Endothelial cell of umbilical vein (primary cell): ENCODE data around the gene DNAJC4. TPM values are rescaled to one million over a fixed set of nuclear protein-coding genes. Genes with fewer than 3 reads are reported as not detected.

Experiments
- BruUV-seq: library from RNA; stranded (reverse); fragments of 400-500 nt; replicated peaks from 2 replicates; lab custom pipeline; 2021; lab: Mats Ljungman, UMichigan
- CTCF ChIA-PET: fragments of 300-600, 350-600 bp; sonication (Branson Sonifier 250); formaldehyde crosslinking; loops from one replicate; lab custom pipeline; 2021; ENCODE audit warnings: antibody characterized with exemption, inconsistent platforms; lab: Charles Lee
- POLR2A ChIA-PET: fragments of 300-600, 350-600 bp; sonication (Branson Sonifier 250); formaldehyde crosslinking; loops from one replicate; lab custom pipeline; 2021; ENCODE audit warnings: antibody characterized with exemption, inconsistent platforms; lab: Charles Lee
- DNase-seq: peaks from one replicate; pipeline ENCODE4 v3.0.0-alpha.2; 2011; ENCODE audit warnings: low read depth, low spot score
- FAIRE-seq: peaks from 2 replicates; lab custom pipeline; 2011; peaks lifted over from hg19 to GRCh38; lab: Jason Lieb, UNC
- H2AFZ ChIP-seq: 2 replicates; pipeline ENCODE4 v1.6.0; 2012; ENCODE audit warnings: low read depth, low read length, control low read depth, inconsistent platforms
- H3K27ac ChIP-seq: 2 replicates; pipeline ENCODE4 v1.5.1; 2011; ENCODE audit warnings: low read depth, mild to moderate bottlenecking, control low read depth, low read length, moderate library complexity; ENCODE audit not compliant: insufficient read depth
- H3K27me3 ChIP-seq, 2 experiments: 2 replicates each; pipeline versions ENCODE4 v1.6.0 to v1.6.1; 2011; ENCODE audit warnings: low read length in 2 of 2, mixed read lengths in 1 of 2; ENCODE audit not compliant: control insufficient read depth in 2 of 2, insufficient read depth in 2 of 2
- H3K36me3 ChIP-seq, 2 experiments: 2 replicates in 1 of 2; 3 replicates in 1 of 2; pipeline ENCODE4 v1.5.1; 2011; ENCODE audit warnings: low read length in 2 of 2, mild to moderate bottlenecking in 1 of 2, moderate library complexity in 1 of 2; ENCODE audit not compliant: control insufficient read depth in 2 of 2, insufficient read depth in 2 of 2; ENCODE audit errors: extremely low read depth in 1 of 2
- H3K4me1 ChIP-seq: 3 replicates; pipeline ENCODE4 v1.5.1; 2011; ENCODE audit warnings: mild to moderate bottlenecking, low read length; ENCODE audit not compliant: control insufficient read depth, insufficient read depth; ENCODE audit errors: extremely low read depth
- H3K4me2 ChIP-seq: 2 replicates; pipeline ENCODE4 v1.6.1; 2011; ENCODE audit warnings: low read length, control low read depth, mixed read lengths; ENCODE audit not compliant: insufficient read depth
- H3K4me3 ChIP-seq, 3 experiments: fragments of 200-600 bp in 1 of 3; sonication (generic), shearing (Covaris generic) in 1 of 3; replicated peaks in 1 of 3; 2 replicates each; pipeline ENCODE4 v1.5.1; 2011 to 2016; ENCODE audit warnings: control low read depth in 3 of 3, low read length in 3 of 3, mild to moderate bottlenecking in 2 of 3, inconsistent platforms in 1 of 3, low read depth in 1 of 3, moderate library complexity in 1 of 3; ENCODE audit not compliant: insufficient read depth in 1 of 3
- H3K79me2 ChIP-seq: 2 replicates; pipeline ENCODE4 v1.6.0; 2012; ENCODE audit warnings: low read length, inconsistent platforms; ENCODE audit not compliant: control insufficient read depth, insufficient read depth
- H3K9ac ChIP-seq: replicated peaks from 2 replicates; pipeline ENCODE3; 2011; ENCODE audit warnings: low read length, control low read depth; ENCODE audit not compliant: insufficient read depth; ENCODE audit errors: extremely low read depth
- H3K9me1 ChIP-seq: replicated peaks from 3 replicates; pipeline ENCODE4 v1.6.0; 2011; ENCODE audit warnings: mild to moderate bottlenecking, low read length; ENCODE audit not compliant: control insufficient read depth, insufficient read depth; ENCODE audit errors: extremely low read depth
- H3K9me3 ChIP-seq: replicated peaks from 2 replicates; pipeline ENCODE4 v1.5.1; 2012; ENCODE audit warnings: low read length, inconsistent platforms; ENCODE audit not compliant: control insufficient read depth, insufficient read depth
- H4K20me1 ChIP-seq: replicated peaks from 2 replicates; pipeline ENCODE3; 2011; ENCODE audit warnings: mild to moderate bottlenecking, low read length; ENCODE audit not compliant: control insufficient read depth, insufficient read depth; ENCODE audit errors: extremely low read depth
- EZH2 ChIP-seq: IDR thresholded peaks from 2 replicates; pipeline ENCODE4 v1.6.1; 2012; ENCODE audit warnings: borderline replicate concordance, low read depth, mild to moderate bottlenecking, moderate library complexity, low read length, inconsistent platforms; ENCODE audit not compliant: severe bottlenecking
- FOS ChIP-seq: IDR thresholded peaks from 2 replicates; pipeline ENCODE4 v1.6.1; 2011; ENCODE audit warnings: mild to moderate bottlenecking, low read length, moderate library complexity, borderline replicate concordance; ENCODE audit not compliant: insufficient read depth
- GATA2 ChIP-seq: IDR thresholded peaks from 2 replicates; pipeline ENCODE4 v1.7.0; 2011; ENCODE audit warnings: low read depth, mild to moderate bottlenecking, moderate library complexity, mixed read lengths, low read length; ENCODE audit not compliant: insufficient read length, insufficient read depth
- JUN ChIP-seq: IDR thresholded peaks from 2 replicates; pipeline ENCODE4 v1.6.1; 2011; ENCODE audit warnings: borderline replicate concordance, low read depth; ENCODE audit not compliant: insufficient read length, insufficient read depth
- MYC ChIP-seq: IDR thresholded peaks from one replicate; pipeline ENCODE4 v1.6.1; 2011; ENCODE audit warnings: mild to moderate bottlenecking, low read depth, low read length
- POLR2A ChIP-seq: IDR thresholded peaks from 2 replicates; pipeline ENCODE4 v1.6.1; 2012; ENCODE audit warnings: low read depth, mild to moderate bottlenecking, control low read depth, low read length
- POLR2AphosphoS5 ChIP-seq: IDR thresholded peaks from 2 replicates; pipeline ENCODE4 v1.6.1; 2012; ENCODE audit warnings: low read depth, mild to moderate bottlenecking, control low read depth, low read length, moderate library complexity; ENCODE audit not compliant: insufficient read depth
- dilution Hi-C: fragments of 300-500 bp; cut with MboI; formaldehyde crosslinking; loops from one replicate; pipeline ENCODE4 v1.15.0; 2019; ENCODE audit warnings: low sequenced_read_pairs; ENCODE audit not compliant: extremely low pct_ligation_motif_present
- intact Hi-C: fragments of 100-400 bp; cut with micrococcal nuclease; formaldehyde crosslinking; loops from one replicate; pipeline ENCODE4 v1.10.0; 2022
- polyA plus RNA-seq, 4 experiments: library from polyadenylated mRNA; depleted of rRNA in 3 of 4; stranded (reverse) in 3 of 4; unstranded in 1 of 4; fragments of >200 nt; gene quantifications; 2 replicates each; pipeline versions ENCODE4 v1.2.1 to v1.2.3, GENCODE V29; 2011 to 2012; ENCODE audit warnings: missing spikeins in 1 of 4
- total RNA-seq: library from RNA; stranded (reverse); gene quantifications from 2 replicates; pipeline ENCODE4 v1.2.3, GENCODE V29; 2021
- TF ChIP-seq, protein P1 (sequence below), 2 donors: IDR thresholded peaks; 1 replicate in 1 of 2; 2 replicates in 1 of 2; pipeline ENCODE4 v1.5.1; 2011; ENCODE audit warnings: low read length in 2 of 2, mild to moderate bottlenecking in 2 of 2, moderate library complexity in 2 of 2, control low read depth in 1 of 2, inconsistent platforms in 1 of 2, low read depth in 1 of 2; ENCODE audit not compliant: insufficient read depth in 1 of 2; ENCODE audit errors: extremely low read depth in 1 of 2
- TF ChIP-seq, protein P2 (sequence below): IDR thresholded peaks from 2 replicates; pipeline ENCODE4 v1.6.1; 2011; ENCODE audit not compliant: insufficient read depth, insufficient read length

DNAJC4 gene
- total and polyA plus RNA-seq, 2 donors (not counting 3 experiments of a cell fraction or from before 2014, with no cell fraction given): 23.5 to 41.2 TPM

GRCh38 chr11:64192434-64192833 is 37.9 kb upstream of the DNAJC4 start:
- no peaks in the 10 kb centered on the region for H4K20me1 ChIP-seq
- CTCF ChIA-PET: interaction anchor here (1.7 kb wide), 1 partner anchor 12 kb away, joined by 10 read pairs; no protein-coding TSS in a partner anchor
- intact Hi-C loops: no loop called here
- peaks cover 33% of the 10 kb centered on the region for H3K79me2 ChIP-seq
- H3K9me1 ChIP-seq: no peaks in the 10 kb centered on the region
- no peak overlapping the region for H3K4me3 ChIP-seq
- no peak for FAIRE-seq
- peaks cover 40 to 44% of the 10 kb centered on the region in 2 experiments for H3K36me3 ChIP-seq
- no peak overlapping the region for H2AFZ ChIP-seq
- no peaks in the 10 kb centered on the region for H3K27me3 ChIP-seq
- POLR2A ChIA-PET: no interaction called here
- dilution Hi-C loops: no loop called here
- H3K4me1 ChIP-seq: no peaks in the 10 kb centered on the region
- no peak overlapping the region for H3K27ac ChIP-seq
- DNase-seq: no peak
- H3K9ac ChIP-seq: no peak overlapping the region
- H3K4me2 ChIP-seq: no peak overlapping the region
- no peak for TF ChIP-seq GATA2
- no peak for TF ChIP-seq POLR2AphosphoS5
- TF ChIP-seq MYC: no peak
- TF ChIP-seq EZH2: no peak
- TF ChIP-seq POLR2A: no peak
- TF ChIP-seq FOS: no peak
- TF ChIP-seq JUN: no peak
- TF ChIP-seq, protein P1, sequence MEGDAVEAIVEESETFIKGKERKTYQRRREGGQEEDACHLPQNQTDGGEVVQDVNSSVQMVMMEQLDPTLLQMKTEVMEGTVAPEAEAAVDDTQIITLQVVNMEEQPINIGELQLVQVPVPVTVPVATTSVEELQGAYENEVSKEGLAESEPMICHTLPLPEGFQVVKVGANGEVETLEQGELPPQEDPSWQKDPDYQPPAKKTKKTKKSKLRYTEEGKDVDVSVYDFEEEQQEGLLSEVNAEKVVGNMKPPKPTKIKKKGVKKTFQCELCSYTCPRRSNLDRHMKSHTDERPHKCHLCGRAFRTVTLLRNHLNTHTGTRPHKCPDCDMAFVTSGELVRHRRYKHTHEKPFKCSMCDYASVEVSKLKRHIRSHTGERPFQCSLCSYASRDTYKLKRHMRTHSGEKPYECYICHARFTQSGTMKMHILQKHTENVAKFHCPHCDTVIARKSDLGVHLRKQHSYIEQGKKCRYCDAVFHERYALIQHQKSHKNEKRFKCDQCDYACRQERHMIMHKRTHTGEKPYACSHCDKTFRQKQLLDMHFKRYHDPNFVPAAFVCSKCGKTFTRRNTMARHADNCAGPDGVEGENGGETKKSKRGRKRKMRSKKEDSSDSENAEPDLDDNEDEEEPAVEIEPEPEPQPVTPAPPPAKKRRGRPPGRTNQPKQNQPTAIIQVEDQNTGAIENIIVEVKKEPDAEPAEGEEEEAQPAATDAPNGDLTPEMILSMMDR (IDR thresholded peaks at IDR 0.05; ENCODE audit: extremely low read depth in 1 of 2, insufficient read depth in 1 of 2, low read depth in 1 of 2, low read length in 2 of 2): no peak
- TF ChIP-seq, protein P2, sequence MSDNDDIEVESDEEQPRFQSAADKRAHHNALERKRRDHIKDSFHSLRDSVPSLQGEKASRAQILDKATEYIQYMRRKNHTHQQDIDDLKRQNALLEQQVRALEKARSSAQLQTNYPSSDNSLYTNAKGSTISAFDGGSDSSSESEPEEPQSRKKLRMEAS: no peak
- BruUV-seq: no TSS peak
- H3K9me3 ChIP-seq: no peaks in the 10 kb centered on the region
